Lung (tissue), 12 donors: ENCODE data around the gene UBE2O. TPM values are rescaled to one million over a fixed set of nuclear protein-coding genes. Genes with fewer than 3 reads are reported as not detected.
"Not testable (repeated sequence)": the region's sequence is repeated elsewhere in the genome, so short reads cannot be mapped to it uniquely, and the experiment has no call there.

Experiments used
- ATAC-seq: fragments of 200-7000 bp; cut with Tn5 transposase; one replicate; pipeline ENCODE4 v1.9.1; 2020; ENCODE audit warnings: moderate number of reproducible peaks; ENCODE audit not compliant: insufficient read depth, low FRiP score
- DNase-seq, 3 donors: peaks; one replicate each; pipeline ENCODE4 v3.0.0-alpha.2; 2013 to 2017
- H3K27ac ChIP-seq, 2 donors: one replicate each; pipeline ENCODE4 v1.5.1; 2013; ENCODE audit warnings: mild to moderate bottlenecking in 2 of 2, moderate library complexity in 2 of 2, control low read depth in 1 of 2, inconsistent platforms in 1 of 2, low read depth in 1 of 2, low read length in 1 of 2
- H3K27me3 ChIP-seq, 3 donors: one replicate each; pipeline ENCODE4 v1.5.1; 2013; ENCODE audit warnings: low read length in 2 of 3; ENCODE audit not compliant: control insufficient read depth in 3 of 3, insufficient read depth in 3 of 3
- H3K36me3 ChIP-seq, 4 donors: one replicate each; pipeline ENCODE4 v1.5.1; 2013; ENCODE audit warnings: low read length in 4 of 4, mild to moderate bottlenecking in 1 of 4, moderate library complexity in 1 of 4; ENCODE audit not compliant: control insufficient read depth in 4 of 4, insufficient read depth in 4 of 4
- H3K4me1 ChIP-seq, 5 donors: one replicate each; pipeline ENCODE4 v1.5.1; 2013; ENCODE audit warnings: low read length in 5 of 5, mild to moderate bottlenecking in 2 of 5, moderate library complexity in 1 of 5; ENCODE audit not compliant: control insufficient read depth in 5 of 5, insufficient read depth in 5 of 5
- H3K4me3 ChIP-seq: one replicate; pipeline ENCODE4 v1.5.1; 2013; ENCODE audit warnings: mild to moderate bottlenecking, control low read depth, moderate library complexity
- H3K9ac ChIP-seq, 2 donors: one replicate each; pipeline ENCODE4 v1.5.1; 2013; ENCODE audit warnings: low read length in 2 of 2, control low read depth in 1 of 2; ENCODE audit not compliant: insufficient read depth in 1 of 2
- H3K9me3 ChIP-seq, 4 donors: one replicate each; pipeline ENCODE4 v1.5.1; 2013; ENCODE audit warnings: low read length in 3 of 4, mild to moderate bottlenecking in 1 of 4, moderate library complexity in 1 of 4; ENCODE audit not compliant: control insufficient read depth in 4 of 4, insufficient read depth in 3 of 4
- WGBS, 2 donors: extraction: QIAGEN DNeasy Blood & Tissue Kit; methylation state at CpG; one replicate each; pipeline ENCODE4 v1.1.7; 2013; 5-methylcytosine and 5-hydroxymethylcytosine counted together
- polyA plus RNA-seq, 2 donors: library from polyadenylated mRNA; stranded (reverse); fragments of 200-250 nt; gene quantifications; one replicate each; pipeline ENCODE4 v1.2.1, GENCODE V29; 2013
- total RNA-seq, 2 donors: library from RNA; depleted of rRNA in 1 of 2; stranded (reverse); fragments of >200 nt in 1 of 2; gene quantifications; one replicate each; pipeline ENCODE4 v1.2.1, GENCODE V29; 2014 to 2021
- TF ChIP-seq, protein P1 (sequence below): IDR thresholded peaks from 2 replicates; pipeline ENCODE4 v1.5.1; 2012; ENCODE audit warnings: mild to moderate bottlenecking; ENCODE audit errors: control extremely low read depth, extremely low read depth
- donor health status: control.
- donor health status: control.
- donor health status: Bipolar disorder and iron deficiency.
- donor health status: healthy.
- donor health status: DM: yes; HTN: yes; CAD: no.

The UBE2O gene
- total and polyA plus RNA-seq, 4 donors: 10.8 to 24.6 (median 17.7) TPM

DNA sequence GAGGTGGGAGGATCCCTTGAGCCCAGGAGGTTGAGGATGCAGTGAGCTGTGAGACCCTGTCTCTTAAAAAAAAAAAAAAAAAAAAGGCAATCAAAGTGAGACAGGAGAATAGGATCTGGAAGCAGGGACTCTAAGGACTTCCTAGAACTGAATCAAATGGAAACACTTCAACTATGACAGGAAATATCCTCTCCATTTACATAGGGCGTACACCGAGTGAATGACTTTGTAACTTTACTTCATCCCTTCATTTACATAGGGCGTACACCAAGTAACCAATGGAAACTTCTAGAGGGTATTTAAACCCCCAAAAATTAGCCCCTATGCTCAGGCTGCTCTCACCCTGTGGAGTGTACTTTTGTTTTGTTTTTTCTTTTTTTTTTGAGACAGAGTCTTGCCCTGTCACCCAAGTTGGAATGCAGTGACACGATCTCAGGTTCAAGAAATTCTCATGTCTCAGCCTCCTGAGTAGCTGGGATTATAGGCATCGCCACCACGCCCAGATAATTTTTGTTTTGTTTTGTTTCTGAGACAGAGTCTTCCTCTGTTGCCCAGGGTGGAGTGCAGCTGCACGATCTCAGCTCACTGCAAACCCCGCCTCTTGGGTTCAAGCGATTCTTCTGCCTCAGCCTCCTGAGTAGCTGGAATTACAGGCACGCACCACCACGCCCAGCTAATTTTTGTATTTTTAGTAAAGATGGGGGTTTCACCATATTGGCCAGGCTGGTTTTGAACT, 89.7 kb downstream of the UBE2O start:
- no peak overlapping the region for H3K27ac ChIP-seq
- no peak overlapping the region for H3K4me3 ChIP-seq
- H3K9me3 ChIP-seq: no peaks in the 10 kb centered on the region
- no peaks in the 10 kb centered on the region for H3K36me3 ChIP-seq
- 72 to 81% methylated on average over 11 of the region's 11 CpGs for WGBS, 2 donors
- H3K9ac ChIP-seq: no peak overlapping the region
- TF ChIP-seq, protein P1, sequence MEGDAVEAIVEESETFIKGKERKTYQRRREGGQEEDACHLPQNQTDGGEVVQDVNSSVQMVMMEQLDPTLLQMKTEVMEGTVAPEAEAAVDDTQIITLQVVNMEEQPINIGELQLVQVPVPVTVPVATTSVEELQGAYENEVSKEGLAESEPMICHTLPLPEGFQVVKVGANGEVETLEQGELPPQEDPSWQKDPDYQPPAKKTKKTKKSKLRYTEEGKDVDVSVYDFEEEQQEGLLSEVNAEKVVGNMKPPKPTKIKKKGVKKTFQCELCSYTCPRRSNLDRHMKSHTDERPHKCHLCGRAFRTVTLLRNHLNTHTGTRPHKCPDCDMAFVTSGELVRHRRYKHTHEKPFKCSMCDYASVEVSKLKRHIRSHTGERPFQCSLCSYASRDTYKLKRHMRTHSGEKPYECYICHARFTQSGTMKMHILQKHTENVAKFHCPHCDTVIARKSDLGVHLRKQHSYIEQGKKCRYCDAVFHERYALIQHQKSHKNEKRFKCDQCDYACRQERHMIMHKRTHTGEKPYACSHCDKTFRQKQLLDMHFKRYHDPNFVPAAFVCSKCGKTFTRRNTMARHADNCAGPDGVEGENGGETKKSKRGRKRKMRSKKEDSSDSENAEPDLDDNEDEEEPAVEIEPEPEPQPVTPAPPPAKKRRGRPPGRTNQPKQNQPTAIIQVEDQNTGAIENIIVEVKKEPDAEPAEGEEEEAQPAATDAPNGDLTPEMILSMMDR: no peak
- peaks cover 0 to 19% (median 3%) of the 10 kb centered on the region in 5 donors for H3K4me1 ChIP-seq
- no peaks in the 10 kb centered on the region for H3K27me3 ChIP-seq
- ATAC-seq (no peak), DNase-seq (no peak)

DNA sequence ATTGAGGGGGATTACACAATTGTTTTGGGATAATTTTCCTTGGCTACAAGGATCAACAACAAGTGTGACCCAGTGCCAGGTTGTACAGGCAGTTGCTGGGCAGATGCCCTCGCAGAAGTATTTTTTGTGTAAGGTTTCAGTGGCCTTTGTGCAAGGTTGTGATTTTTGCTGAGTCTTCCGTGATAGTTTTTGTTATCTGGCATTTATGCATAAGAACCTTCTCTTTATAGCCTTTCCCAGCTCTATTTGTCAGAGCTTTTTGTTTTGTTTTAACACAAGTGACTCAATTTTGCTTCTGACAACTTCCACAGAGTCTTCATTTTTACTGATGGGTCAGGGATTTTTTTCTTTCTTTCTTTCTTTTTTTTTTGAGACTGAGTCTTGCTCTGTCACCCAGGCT, 92.5 kb downstream of the UBE2O start:
- WGBS, 2 donors: 77 to 85% methylated on average over 2 of the region's 2 CpGs

DNA sequence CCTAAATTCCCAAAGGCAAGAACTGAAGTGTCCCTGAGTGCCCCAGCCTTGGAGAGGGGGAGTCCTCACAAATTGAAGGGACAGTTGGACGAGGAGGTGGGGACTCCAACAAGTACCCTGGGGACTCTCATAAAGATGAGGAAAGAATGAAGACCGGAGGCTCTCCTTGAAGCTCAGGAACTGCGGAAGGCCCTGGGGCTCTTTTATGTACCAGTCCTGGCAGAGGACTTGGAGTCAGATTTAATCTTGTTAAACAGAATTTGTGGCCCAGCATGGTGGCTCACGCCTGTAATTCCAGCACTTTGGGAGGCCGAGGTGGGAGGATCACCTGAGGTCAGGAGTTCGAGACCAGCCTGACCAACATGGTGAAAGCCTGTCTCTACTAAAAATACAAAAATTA, 93.2 kb downstream of the UBE2O start:
- H3K27ac ChIP-seq, DNase-seq, H3K27me3 ChIP-seq, H3K4me3 ChIP-seq, ATAC-seq, H3K9me3 ChIP-seq, H3K9ac ChIP-seq, H3K36me3 ChIP-seq: not testable (repeated sequence)
- peaks cover 0 to 12% (median 4%) of the 10 kb centered on the region in 5 donors for H3K4me1 ChIP-seq
- WGBS, 2 donors: 86 to 93% methylated on average over 6 of the region's 6 CpGs

More for the DNA sequence above, 92.5 kb downstream of the UBE2O start:
- Histone ChIP-seq H3K36me3 (no peaks in the 10 kb centered on the region), H3K27me3 (no peaks in the 10 kb centered on the region), H3K9me3 (no peaks in the 10 kb centered on the region), H3K4me1 (peaks cover 0 to 12% (median 4%) of the 10 kb centered on the region in 5 donors), H3K4me3 (no peak overlapping the region), H3K27ac (no peak overlapping the region), H3K9ac (no peak overlapping the region)
- no peak for DNase-seq
- TF ChIP-seq, protein P1: no peak
- no peak for ATAC-seq

DNA sequence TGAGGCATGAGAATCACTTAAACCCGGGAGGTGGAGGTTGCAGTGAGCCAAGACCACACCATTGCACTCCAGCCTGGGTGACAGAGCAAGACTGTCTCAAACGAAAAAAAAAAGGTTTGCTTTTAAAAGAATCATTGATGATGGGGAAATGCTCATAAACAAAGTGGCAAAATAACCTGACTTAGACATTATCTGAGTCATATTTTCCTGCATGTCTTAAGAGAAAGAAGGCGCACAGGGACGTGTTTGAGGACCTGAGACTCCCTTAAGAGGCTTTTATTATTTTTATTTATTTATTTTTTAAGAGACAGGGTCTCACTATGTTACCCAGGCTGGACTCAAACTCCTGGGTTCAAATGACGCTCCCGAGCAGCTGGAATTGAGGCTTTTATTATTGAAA, 93.6 kb downstream of the UBE2O start:
- TF ChIP-seq, protein P1: no peak
- no peaks in the 10 kb centered on the region for H3K9me3 ChIP-seq
- ATAC-seq (no peak), DNase-seq (no peak)
- no peak overlapping the region for H3K9ac ChIP-seq
- no peak overlapping the region for H3K4me3 ChIP-seq
- H3K27ac ChIP-seq: no peak overlapping the region
- WGBS, 2 donors: 89 to 91% methylated on average over 6 of the region's 6 CpGs
- H3K4me1 ChIP-seq: peaks cover 0 to 13% (median 4%) of the 10 kb centered on the region in 5 donors
- H3K36me3 ChIP-seq: no peaks in the 10 kb centered on the region
- no peaks in the 10 kb centered on the region for H3K27me3 ChIP-seq
